ENCODE data around the gene TRIP11. TPM values are rescaled to one million over a fixed set of nuclear protein-coding genes. Genes with fewer than 3 reads are reported as not detected.
A peak's percentile ranks its signal among the peaks of the same experiment; 100 is the strongest.

The TRIP11 gene
- total and polyA plus RNA-seq, 2 of the 13 experiments (the other 11 are each of a cell fraction or from before 2014, with no cell fraction given): 10.9 to 32.8 TPM

- TF ChIP-seq ZNF709 (CRISPR knock-in tag; IDR thresholded peaks at IDR 0.05): peak; percentile 50; the same call in 1 of the 2 replicates
- peak; percentile 77; the same call in 1 of the 2 replicates for TF ChIP-seq TBX2 (CRISPR knock-in tag; IDR thresholded peaks at IDR 0.05; ENCODE audit: borderline replicate concordance)
- peak; percentile 44; the same call in 1 of the 2 replicates for TF ChIP-seq CREM (IDR thresholded peaks at IDR 0.05)
- no peak for TF ChIP-seq CREM (CRISPR knock-in tag; IDR thresholded peaks at IDR 0.05)
- TF ChIP-seq ZNF749 (CRISPR knock-in tag; IDR thresholded peaks at IDR 0.05; ENCODE audit: borderline replicate concordance): no peak
- 0 out of 2 replicates have a peak, but pooled peaks have one; percentile 44 for TF ChIP-seq HHEX (CRISPR knock-in tag; IDR thresholded peaks at IDR 0.05)
- no peak for TF ChIP-seq ZNF180 (CRISPR knock-in tag; IDR thresholded peaks at IDR 0.05; ENCODE audit: borderline replicate concordance, low read depth)
- 0 out of 2 replicates have a peak, but pooled peaks have one; percentile 22 for TF ChIP-seq PHF8 (CRISPR knock-in tag; IDR thresholded peaks at IDR 0.05)
- peak; percentile 45; the same call in 1 of the 2 replicates for TF ChIP-seq DPF2 (CRISPR knock-in tag; IDR thresholded peaks at IDR 0.05; ENCODE audit: borderline replicate concordance, low read depth)
- TF ChIP-seq ATF2 (CRISPR knock-in tag; IDR thresholded peaks at IDR 0.05): peak; percentile 89
- TF ChIP-seq ETV5 (CRISPR knock-in tag; IDR thresholded peaks at IDR 0.05; ENCODE audit: borderline replicate concordance): peak; percentile 54; the same call in 1 of the 2 replicates
- no peak for TF ChIP-seq ZHX1 (CRISPR knock-in tag; IDR thresholded peaks at IDR 0.05; ENCODE audit: low read depth)
- no peak for TF ChIP-seq ZNF674 (CRISPR knock-in tag; IDR thresholded peaks at IDR 0.05; ENCODE audit: low read depth)
- peak; percentile 82 for TF ChIP-seq FOXA3 (CRISPR knock-in tag; IDR thresholded peaks at IDR 0.05)
- peak; percentile 86; the same call in 1 of the 2 replicates for TF ChIP-seq ZNF280D (CRISPR knock-in tag; IDR thresholded peaks at IDR 0.05)
- TF ChIP-seq HMGXB4 (CRISPR knock-in tag; IDR thresholded peaks at IDR 0.05; ENCODE audit: borderline replicate concordance in 1 of 2, low read depth in 1 of 2): no peak
- TF ChIP-seq ARID2 (CRISPR knock-in tag; IDR thresholded peaks at IDR 0.05; ENCODE audit: borderline replicate concordance): no peak
- TF ChIP-seq GPBP1L1 (CRISPR knock-in tag; IDR thresholded peaks at IDR 0.05): no peak
- TF ChIP-seq ZNF253 (CRISPR knock-in tag; IDR thresholded peaks at IDR 0.05; ENCODE audit: borderline replicate concordance): 0 out of 2 replicates have a peak, but pooled peaks have one; percentile 59
Measured at GRCh38 chr14:91957876-91958313, 82.0 kb downstream of the TRIP11 start (continued).

All from HepG2 (cell line).